Osteocyte (in vitro differentiated cells): ENCODE data around the gene SLC35G3. TPM values are rescaled to one million over a fixed set of nuclear protein-coding genes. Genes with fewer than 3 reads are reported as not detected.

ENCODE experiments used
- DNase-seq: peaks from one replicate; pipeline ENCODE4 v3.0.0; 2021; ENCODE audit warnings: mixed read lengths; ENCODE audit not compliant: unreplicated experiment; ENCODE audit errors: extremely low spot score
- H3K27ac Mint-ChIP-seq: one replicate; pipeline ENCODE4 v1.8.0; 2021; ENCODE audit warnings: mild to moderate bottlenecking, mixed read lengths; ENCODE audit not compliant: unreplicated experiment
- H3K27me3 Mint-ChIP-seq: one replicate; pipeline ENCODE4 v1.8.0; 2021; ENCODE audit warnings: mixed read lengths; ENCODE audit not compliant: unreplicated experiment
- H3K36me3 Mint-ChIP-seq: one replicate; pipeline ENCODE4 v1.8.0; 2021; ENCODE audit warnings: mixed read lengths; ENCODE audit not compliant: unreplicated experiment
- H3K4me1 Mint-ChIP-seq: one replicate; pipeline ENCODE4 v1.8.0; 2021; ENCODE audit warnings: mixed read lengths; ENCODE audit not compliant: unreplicated experiment
- H3K4me3 Mint-ChIP-seq: one replicate; pipeline ENCODE4 v1.8.0; 2021; ENCODE audit warnings: mild to moderate bottlenecking, moderate library complexity, mixed read lengths; ENCODE audit not compliant: unreplicated experiment
- H3K9me3 Mint-ChIP-seq: one replicate; pipeline ENCODE4 v1.8.0; 2021; ENCODE audit warnings: mixed read lengths; ENCODE audit not compliant: unreplicated experiment
- total RNA-seq: library from RNA; stranded (reverse); gene quantifications from 2 replicates; pipeline ENCODE4 v1.2.1, GENCODE V29; 2021
- TF ChIP-seq, protein P1 (sequence below): fragments of 200-600 bp; sonication (generic); IDR thresholded peaks from 2 replicates; pipeline ENCODE4 v1.5.0; 2021; ENCODE audit warnings: antibody characterized with exemption, mild to moderate bottlenecking, moderate library complexity

Gene SLC35G3
- total RNA-seq, 1 donor from 2014 or later = not detected

DNA sequence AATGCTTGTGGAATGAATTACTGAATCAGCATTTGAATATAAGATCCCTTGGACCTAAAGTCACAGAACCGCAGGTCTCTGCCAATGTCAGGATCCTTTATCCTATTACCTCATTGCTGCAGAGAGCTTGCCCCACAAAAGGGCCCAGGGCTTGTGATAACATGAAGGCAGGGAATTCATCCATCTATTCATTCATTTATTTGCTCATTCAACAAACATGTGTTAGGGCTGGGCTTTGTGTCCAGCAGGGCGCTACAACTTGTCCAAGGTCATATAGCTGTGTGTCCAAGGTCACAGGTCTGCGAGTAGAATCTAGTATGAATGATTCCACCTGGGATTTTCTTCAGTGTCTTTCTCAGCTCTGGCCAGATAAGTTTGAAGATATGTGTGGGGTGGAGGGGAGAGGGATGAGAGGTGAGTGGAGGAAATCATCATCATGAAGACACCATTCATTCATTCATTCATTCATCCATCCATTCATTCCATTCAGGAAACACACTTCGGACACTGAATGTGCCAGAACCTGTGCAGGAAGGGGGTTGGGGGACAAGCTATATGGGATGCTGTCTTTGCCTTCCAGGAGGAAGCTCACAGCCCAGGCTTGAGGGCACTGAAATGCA lies 47.9 kb downstream of the SLC35G3 start:
- H3K36me3 Mint-ChIP-seq = no peaks in the 10 kb centered on the region
- H3K4me1 Mint-ChIP-seq = peaks cover 5% of the 10 kb centered on the region
- no peak for DNase-seq
- H3K9me3 Mint-ChIP-seq = no peaks in the 10 kb centered on the region
- H3K27me3 Mint-ChIP-seq = peaks cover 24% of the 10 kb centered on the region
- no peak overlapping the region for H3K4me3 Mint-ChIP-seq
- TF ChIP-seq, protein P1, sequence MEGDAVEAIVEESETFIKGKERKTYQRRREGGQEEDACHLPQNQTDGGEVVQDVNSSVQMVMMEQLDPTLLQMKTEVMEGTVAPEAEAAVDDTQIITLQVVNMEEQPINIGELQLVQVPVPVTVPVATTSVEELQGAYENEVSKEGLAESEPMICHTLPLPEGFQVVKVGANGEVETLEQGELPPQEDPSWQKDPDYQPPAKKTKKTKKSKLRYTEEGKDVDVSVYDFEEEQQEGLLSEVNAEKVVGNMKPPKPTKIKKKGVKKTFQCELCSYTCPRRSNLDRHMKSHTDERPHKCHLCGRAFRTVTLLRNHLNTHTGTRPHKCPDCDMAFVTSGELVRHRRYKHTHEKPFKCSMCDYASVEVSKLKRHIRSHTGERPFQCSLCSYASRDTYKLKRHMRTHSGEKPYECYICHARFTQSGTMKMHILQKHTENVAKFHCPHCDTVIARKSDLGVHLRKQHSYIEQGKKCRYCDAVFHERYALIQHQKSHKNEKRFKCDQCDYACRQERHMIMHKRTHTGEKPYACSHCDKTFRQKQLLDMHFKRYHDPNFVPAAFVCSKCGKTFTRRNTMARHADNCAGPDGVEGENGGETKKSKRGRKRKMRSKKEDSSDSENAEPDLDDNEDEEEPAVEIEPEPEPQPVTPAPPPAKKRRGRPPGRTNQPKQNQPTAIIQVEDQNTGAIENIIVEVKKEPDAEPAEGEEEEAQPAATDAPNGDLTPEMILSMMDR = no peak
- no peak overlapping the region for H3K27ac Mint-ChIP-seq

DNA sequence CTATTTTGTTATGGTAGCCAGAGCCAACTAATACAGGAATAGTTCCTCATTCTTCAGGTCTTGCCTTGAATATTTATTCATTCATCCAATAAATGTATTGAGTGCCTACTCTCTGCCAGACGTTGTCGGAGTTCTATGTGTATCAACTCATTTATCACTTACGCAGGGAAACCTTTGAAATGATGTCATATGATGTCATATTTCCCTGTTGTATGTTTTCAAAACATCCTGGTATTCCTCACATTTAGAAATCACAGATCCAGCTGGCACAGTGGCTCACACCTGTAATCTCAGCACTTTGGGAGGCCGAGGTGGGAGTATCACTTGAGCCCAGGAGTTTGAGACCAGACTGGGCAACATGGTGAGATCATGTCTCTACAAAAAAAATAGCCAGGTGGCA lies 49.4 kb downstream of the SLC35G3 start:
- Mint-ChIP-seq H3K4me3 (no peak overlapping the region), H3K36me3 (no peaks in the 10 kb centered on the region), H3K27ac (no peak overlapping the region), H3K27me3 (peaks cover 24% of the 10 kb centered on the region), H3K4me1 (peaks cover 13% of the 10 kb centered on the region), H3K9me3 (no peaks in the 10 kb centered on the region)
- DNase-seq = no peak
- TF ChIP-seq, protein P1 = no peak

Other genes starting within 250 kb of the SLC35G3 start
- gene CCT6B, start 232.9 kb downstream of the SLC35G3 start, total RNA-seq = 3.2 and 3.6 TPM in 2 replicates
- gene ZNF830, start 232.9 kb downstream of the SLC35G3 start, total RNA-seq = 16.4 and 17.5 TPM in 2 replicates
- 38.6 and 44.7 TPM in 2 replicates for gene LIG3, start 213.9 kb downstream of the SLC35G3 start, total RNA-seq
- gene RFFL, start 130.7 kb downstream of the SLC35G3 start, total RNA-seq = 19.3 and 22.9 TPM in 2 replicates
- 14.8 and 18.2 TPM in 2 replicates for gene RAD51D, start 74.5 kb downstream of the SLC35G3 start, total RNA-seq
- gene FNDC8, start 72.8 kb downstream of the SLC35G3 start, total RNA-seq = not detected in 2 replicates
- gene NLE1, start 52.1 kb downstream of the SLC35G3 start, total RNA-seq = 10.7 and 11.8 TPM in 2 replicates
- gene UNC45B, start 46.6 kb downstream of the SLC35G3 start, total RNA-seq = not detected in 2 replicates
- gene SLFN5, start 48.7 kb upstream of the SLC35G3 start, total RNA-seq = 79.0 and 82.4 TPM in 2 replicates
- 23.8 and 27.5 TPM in 2 replicates for gene SLFN11, start 179.2 kb upstream of the SLC35G3 start, total RNA-seq
- 24.2 and 24.4 TPM in 2 replicates for gene SLFN12, start 238.1 kb upstream of the SLC35G3 start, total RNA-seq